GM21825 (cell line): ENCODE measurements around the gene FERMT2.
"Not testable (repeated sequence)": the region's sequence is repeated elsewhere in the genome, so short reads cannot be mapped to it uniquely, and the experiment has no call there.

Source experiments
- ATAC-seq: cut with Tn5 transposase; IDR thresholded peaks from one replicate; pipeline ENCODE4 v1.9.1; 2021; ENCODE audit warnings: mild to moderate bottlenecking, moderate library complexity; ENCODE audit not compliant: unreplicated experiment

The FERMT2 gene

GRCh38 chr14:52948039-52948438 lies 2.8 kb downstream of the FERMT2 start:
- no peak for ATAC-seq

GRCh38 chr14:52944254-52944653 lies 6.6 kb downstream of the FERMT2 start:
- ATAC-seq: no peak

- no peak for ATAC-seq
These were observed 11.4 kb downstream of the FERMT2 start for GRCh38 chr14:52939427-52939826.

- ATAC-seq: no peak
These were observed 13.0 kb downstream of the FERMT2 start for GRCh38 chr14:52937869-52938268.

- ATAC-seq: no peak
These were observed 13.5 kb downstream of the FERMT2 start for GRCh38 chr14:52937306-52937705.

- no peak for ATAC-seq
These were observed 14.4 kb downstream of the FERMT2 start for GRCh38 chr14:52936437-52936836.

GRCh38 chr14:52935833-52936232 lies 15.0 kb downstream of the FERMT2 start:
- ATAC-seq: no peak

- no peak for ATAC-seq
These were observed 16.1 kb downstream of the FERMT2 start for GRCh38 chr14:52934762-52935161.

GRCh38 chr14:52929192-52929807 lies 21.6 kb downstream of the FERMT2 start:
- ATAC-seq: no peak

GRCh38 chr14:52926953-52927352 lies 23.9 kb downstream of the FERMT2 start:
- no peak for ATAC-seq

- no peak for ATAC-seq
These were observed 26.8 kb downstream of the FERMT2 start for GRCh38 chr14:52923902-52924575.

- ATAC-seq: no peak
These were observed 28.2 kb downstream of the FERMT2 start for GRCh38 chr14:52922656-52923055.

GRCh38 chr14:52922059-52922458 lies 28.8 kb downstream of the FERMT2 start:
- ATAC-seq: no peak

GRCh38 chr14:52920411-52920810 lies 30.4 kb downstream of the FERMT2 start:
- ATAC-seq: not testable (repeated sequence)

GRCh38 chr14:52919971-52920370 lies 30.9 kb downstream of the FERMT2 start:
- no peak for ATAC-seq

- peak; percentile 94 for ATAC-seq
These were observed 32.4 kb downstream of the FERMT2 start for GRCh38 chr14:52918486-52918885.

GRCh38 chr14:52917735-52918134 lies 33.1 kb downstream of the FERMT2 start:
- ATAC-seq: no peak

- ATAC-seq: no peak
These were observed 36.6 kb downstream of the FERMT2 start for GRCh38 chr14:52914295-52914694.

- ATAC-seq: no peak
These were observed 37.6 kb downstream of the FERMT2 start for GRCh38 chr14:52913271-52913670.

GRCh38 chr14:52911904-52912303 lies 38.9 kb downstream of the FERMT2 start:
- no peak for ATAC-seq

GRCh38 chr14:52910572-52910971 lies 40.3 kb downstream of the FERMT2 start:
- no peak for ATAC-seq

- no peak for ATAC-seq
These were observed 42.9 kb downstream of the FERMT2 start for GRCh38 chr14:52907949-52908348.

GRCh38 chr14:52906141-52906601 lies 44.7 kb downstream of the FERMT2 start:
- no peak for ATAC-seq
